AG04450 (cell line): ENCODE measurements around the gene CDC14B. TPM values are rescaled to one million over a fixed set of nuclear protein-coding genes. Genes with fewer than 3 reads are reported as not detected.

ENCODE experiments used
- CTCF ChIA-PET: fragments of 300-600, 350-600 bp; formaldehyde crosslinking; extraction: SDS; loops from one replicate; lab custom pipeline; 2022; ENCODE audit warnings: antibody characterized with exemption, inconsistent platforms; lab: Charles Lee
- POLR2A ChIA-PET: fragments of 350-600 bp; formaldehyde crosslinking; extraction: SDS; loops from one replicate; lab custom pipeline; 2021; ENCODE audit warnings: antibody characterized with exemption, inconsistent platforms; lab: Yijun Ruan, JAX
- DNase-seq: peaks from one replicate; pipeline ENCODE4 v3.0.0-alpha.2; 2011; ENCODE audit warnings: low read depth, low spot score
- H3K27ac ChIP-seq: one replicate; pipeline ENCODE4 v1.5.1; 2012; ENCODE audit warnings: low read depth, low read length, control low read depth
- H3K27me3 ChIP-seq: one replicate; pipeline ENCODE4 v1.6.0; 2012; ENCODE audit warnings: low read length; ENCODE audit not compliant: control insufficient read depth, insufficient read depth
- H3K4me3 ChIP-seq: 2 replicates; pipeline ENCODE4 v1.5.1; 2011; ENCODE audit warnings: mild to moderate bottlenecking, low read depth, low read length, control low read depth
- H3K9me3 ChIP-seq: 2 replicates; pipeline ENCODE4 v1.5.1; 2012; ENCODE audit warnings: low read length; ENCODE audit not compliant: control insufficient read depth, insufficient read depth
- polyA plus RNA-seq: library from polyadenylated mRNA; depleted of rRNA; stranded (reverse); fragments of >200 nt; gene quantifications from 2 replicates; pipeline ENCODE4 v1.2.3, GENCODE V29; 2011
- TF ChIP-seq, protein P1 (sequence below): IDR thresholded peaks from 2 replicates; pipeline ENCODE4 v1.5.1; 2011; ENCODE audit warnings: low read depth, low read length, control low read depth, inconsistent platforms

CDC14B gene
- polyA plus RNA-seq, 1 experiment: 19.1 TPM

DNA sequence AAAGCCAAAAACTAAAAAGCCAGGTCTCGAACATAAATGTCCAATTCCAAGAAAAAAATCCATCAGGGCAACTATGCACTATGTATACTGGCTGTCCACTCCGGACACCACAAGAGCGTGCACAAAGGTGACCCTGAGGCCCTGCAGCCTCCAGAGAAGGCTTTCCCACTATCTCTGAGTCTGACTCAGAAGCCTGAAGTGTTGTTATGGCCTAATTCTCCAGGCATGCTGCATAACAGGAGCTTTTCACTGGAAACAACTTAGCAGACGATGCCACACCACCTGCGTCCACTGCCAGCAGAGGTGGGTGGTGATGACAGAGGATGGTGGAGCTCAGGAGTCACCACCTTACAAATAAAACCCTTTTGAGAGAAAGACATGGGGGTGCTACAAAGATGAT, 106.0 kb downstream of the CDC14B start:
- POLR2A ChIA-PET: no interaction called here
- Histone ChIP-seq H3K4me3 (no peak overlapping the region), H3K27ac (peak overlapping the region; percentile 0), H3K9me3 (no peaks in the 10 kb centered on the region), H3K27me3 (no peaks in the 10 kb centered on the region)
- CTCF ChIA-PET: no interaction called here
- TF ChIP-seq, protein P1, sequence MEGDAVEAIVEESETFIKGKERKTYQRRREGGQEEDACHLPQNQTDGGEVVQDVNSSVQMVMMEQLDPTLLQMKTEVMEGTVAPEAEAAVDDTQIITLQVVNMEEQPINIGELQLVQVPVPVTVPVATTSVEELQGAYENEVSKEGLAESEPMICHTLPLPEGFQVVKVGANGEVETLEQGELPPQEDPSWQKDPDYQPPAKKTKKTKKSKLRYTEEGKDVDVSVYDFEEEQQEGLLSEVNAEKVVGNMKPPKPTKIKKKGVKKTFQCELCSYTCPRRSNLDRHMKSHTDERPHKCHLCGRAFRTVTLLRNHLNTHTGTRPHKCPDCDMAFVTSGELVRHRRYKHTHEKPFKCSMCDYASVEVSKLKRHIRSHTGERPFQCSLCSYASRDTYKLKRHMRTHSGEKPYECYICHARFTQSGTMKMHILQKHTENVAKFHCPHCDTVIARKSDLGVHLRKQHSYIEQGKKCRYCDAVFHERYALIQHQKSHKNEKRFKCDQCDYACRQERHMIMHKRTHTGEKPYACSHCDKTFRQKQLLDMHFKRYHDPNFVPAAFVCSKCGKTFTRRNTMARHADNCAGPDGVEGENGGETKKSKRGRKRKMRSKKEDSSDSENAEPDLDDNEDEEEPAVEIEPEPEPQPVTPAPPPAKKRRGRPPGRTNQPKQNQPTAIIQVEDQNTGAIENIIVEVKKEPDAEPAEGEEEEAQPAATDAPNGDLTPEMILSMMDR: no peak
- no peak for DNase-seq

DNA sequence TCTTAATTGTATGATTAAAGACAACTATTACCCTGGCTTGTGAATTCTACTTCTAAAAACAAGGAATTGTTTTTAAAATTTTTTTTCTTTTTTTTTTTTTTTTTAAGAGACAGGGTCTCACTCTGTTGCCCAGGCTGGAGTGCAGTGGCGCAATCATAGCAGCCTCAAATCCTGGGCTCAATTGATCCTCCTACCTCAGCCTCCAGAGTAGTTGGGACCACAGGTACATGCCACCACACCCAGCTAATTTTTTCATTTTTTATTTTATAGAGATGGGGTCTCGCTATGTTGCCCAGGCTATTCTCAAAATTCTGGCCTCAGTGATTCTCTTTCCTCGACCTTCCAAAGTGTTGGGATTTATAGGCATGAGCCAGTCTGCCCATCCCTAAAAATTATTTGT, 107.4 kb downstream of the CDC14B start:
- no peak for DNase-seq
- Histone ChIP-seq H3K9me3 (no peaks in the 10 kb centered on the region), H3K27me3 (no peaks in the 10 kb centered on the region), H3K27ac (no peak overlapping the region), H3K4me3 (no peak overlapping the region)
- CTCF ChIA-PET: no interaction called here
- TF ChIP-seq, protein P1: no peak
- POLR2A ChIA-PET: no interaction called here

DNA sequence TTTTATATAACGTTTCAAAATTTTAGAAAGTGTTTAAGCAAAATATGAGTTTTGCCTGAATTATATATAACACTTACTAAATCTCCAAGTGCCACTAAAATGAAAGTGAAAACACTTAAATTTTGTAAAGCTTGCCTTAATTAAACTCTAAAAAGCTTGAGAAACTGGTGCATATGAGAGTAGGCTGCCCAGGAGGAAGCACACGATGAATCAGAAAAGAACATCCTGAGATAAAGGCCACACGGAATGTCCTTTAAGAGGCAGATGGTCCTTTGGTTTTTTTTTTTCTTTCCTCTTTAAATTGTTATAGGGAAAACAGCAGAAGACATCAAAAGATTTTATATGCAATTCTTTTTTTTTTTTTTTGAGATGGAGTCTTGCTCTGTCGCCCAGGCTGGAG, 109.4 kb downstream of the CDC14B start:
- ChIA-PET CTCF (interaction anchor here (1.0 kb wide), 1 partner anchor 182 kb away, joined by 3 read pairs; no protein-coding TSS in a partner anchor), POLR2A (interaction anchor here (1.0 kb wide), 1 partner anchor 72 kb away, joined by 3 read pairs; no protein-coding TSS in a partner anchor)
- no peak overlapping the region for H3K27ac ChIP-seq

DNA sequence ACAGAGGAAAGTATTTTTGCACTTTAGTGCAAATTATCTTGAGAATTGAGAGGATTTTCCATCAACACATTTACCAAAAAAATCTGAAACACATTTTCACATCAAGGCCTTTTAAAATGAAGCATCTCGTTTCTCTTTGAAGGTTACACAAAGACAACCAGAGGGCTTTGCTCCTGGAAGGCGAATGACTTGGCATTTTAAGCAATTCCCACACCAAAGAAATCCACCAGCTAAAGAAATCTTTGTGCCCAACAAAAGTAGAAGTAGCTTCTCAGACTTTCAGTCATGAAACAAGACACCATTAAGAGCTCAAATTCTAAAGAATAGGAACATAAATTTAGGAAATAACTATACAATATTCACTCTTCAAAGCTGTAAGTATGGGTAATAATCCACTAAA, 109.8 kb downstream of the CDC14B start:
- H3K4me3 ChIP-seq: no peak overlapping the region
- no peak for DNase-seq
- no peaks in the 10 kb centered on the region for H3K27me3 ChIP-seq
- TF ChIP-seq, protein P1: no peak
- no peaks in the 10 kb centered on the region for H3K9me3 ChIP-seq
- POLR2A ChIA-PET: interaction anchor here (1.0 kb wide), 1 partner anchor 72 kb away, joined by 3 read pairs; no protein-coding TSS in a partner anchor
- no peak overlapping the region for H3K27ac ChIP-seq
- CTCF ChIA-PET: interaction anchor here (1.0 kb wide), 1 partner anchor 182 kb away, joined by 3 read pairs; no protein-coding TSS in a partner anchor

More for the DNA sequence above, 109.4 kb downstream of the CDC14B start:
- TF ChIP-seq, protein P1: no peak
- H3K4me3 ChIP-seq: no peak overlapping the region
- no peak for DNase-seq
- no peaks in the 10 kb centered on the region for H3K27me3 ChIP-seq
- H3K9me3 ChIP-seq: no peaks in the 10 kb centered on the region

DNA sequence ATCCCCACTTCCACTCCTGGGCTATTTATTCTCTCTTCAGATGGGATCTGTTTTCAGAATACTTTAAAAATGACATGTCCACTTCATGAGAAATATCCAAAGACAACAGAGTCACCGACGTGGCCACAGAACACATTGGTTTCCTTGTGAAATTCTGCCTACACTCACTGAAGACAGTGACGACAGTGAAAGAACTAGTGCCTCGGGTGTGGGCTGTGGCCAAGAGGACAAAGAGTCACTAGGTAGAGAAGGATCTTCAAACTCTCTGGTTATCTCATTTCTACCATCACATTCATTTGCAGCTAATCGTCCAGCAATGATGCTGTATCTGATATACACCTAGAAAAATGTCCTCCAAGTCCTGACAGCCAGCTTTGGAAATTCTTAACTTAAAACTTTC, 110.6 kb downstream of the CDC14B start:
- H3K9me3 ChIP-seq: no peaks in the 10 kb centered on the region; the same call in 1 of the 2 replicates
- CTCF ChIA-PET: no interaction called here
- H3K27me3 ChIP-seq: no peaks in the 10 kb centered on the region
- TF ChIP-seq, protein P1: no peak
- no peak for DNase-seq
- POLR2A ChIA-PET: no interaction called here
- H3K27ac ChIP-seq: no peak overlapping the region
- no peak overlapping the region for H3K4me3 ChIP-seq
